ENCODE measurements around the gene DUS2. TPM values are rescaled to one million over a fixed set of nuclear protein-coding genes. Genes with fewer than 3 reads are reported as not detected.

Gene DUS2
- polyA plus RNA-seq, 1 donor (not counting 4 experiments of a cell fraction or from before 2014, with no cell fraction given) = 22.9 TPM

DNA sequence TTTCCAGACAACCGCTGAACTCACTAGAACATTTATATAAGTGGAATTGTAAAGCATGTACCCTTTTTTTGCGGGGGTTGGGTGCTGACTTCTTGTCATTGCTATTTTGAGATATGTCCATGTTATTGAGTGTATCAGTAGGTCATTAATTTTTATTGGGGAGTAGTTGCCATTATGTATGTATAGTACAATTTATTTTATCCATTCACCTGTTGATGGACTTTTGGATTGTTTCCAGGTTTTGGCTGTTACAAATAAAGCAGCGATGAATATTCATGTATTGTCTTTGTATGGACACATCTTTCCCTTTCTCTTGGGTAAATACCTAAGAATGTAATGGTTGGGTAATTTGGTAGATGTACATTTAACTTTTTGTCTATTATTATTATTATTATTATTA, 74.8 kb downstream of the DUS2 start:
- Histone ChIP-seq H3K4me1 (ENCODE audit: control insufficient read depth, extremely low read depth, insufficient read depth, low read length) (peaks cover 12% of the 10 kb centered on the region), H3K9ac (ENCODE audit: control insufficient read depth, extremely low read depth, insufficient read depth, low read length) (no peak overlapping the region), H2AFZ (ENCODE audit: control insufficient read depth, low read length) (no peak overlapping the region), H3K9me3 (ENCODE audit: control insufficient read depth, low read depth, low read length) (no peaks in the 10 kb centered on the region), H3K9me1 (ENCODE audit: control insufficient read depth, extremely low read depth, insufficient read depth, low read length) (peaks cover 4% of the 10 kb centered on the region), H3K27me3 (ENCODE audit: control insufficient read depth, extremely low read depth, insufficient read depth, low read length) (no peaks in the 10 kb centered on the region), H4K20me1 (ENCODE audit: control insufficient read depth, extremely low read depth, insufficient read depth, low read length) (no peaks in the 10 kb centered on the region), H3K27ac (ENCODE audit: control insufficient read depth, insufficient read depth, low read length) (no peak overlapping the region), H3K36me3 (ENCODE audit: control insufficient read depth in 2 of 2, extremely low read depth in 1 of 2, insufficient read depth in 2 of 2, low read length in 2 of 2) (no peaks in the 10 kb centered on the region), H3K4me3 (ENCODE audit: control insufficient read depth in 2 of 3, extremely low read depth in 1 of 3, insufficient read depth in 2 of 3, low read depth in 1 of 3, low read length in 3 of 3) (no peak overlapping the region), H3K4me2 (ENCODE audit: control insufficient read depth, extremely low read depth, insufficient read depth, low read depth, low read length) (no peak overlapping the region), H3K79me2 (ENCODE audit: control insufficient read depth, insufficient read depth, low read length) (peaks cover 78% of the 10 kb centered on the region)
- dilution Hi-C loops (cut with MboI; ENCODE audit: extremely low pct_ligation_motif_present, low sequenced_read_pairs) = no loop called here
- FAIRE-seq = no peak
- TF ChIP-seq EZH2 (IDR thresholded peaks at IDR 0.05; ENCODE audit: low read length) = no peak
- TF ChIP-seq, protein P1, sequence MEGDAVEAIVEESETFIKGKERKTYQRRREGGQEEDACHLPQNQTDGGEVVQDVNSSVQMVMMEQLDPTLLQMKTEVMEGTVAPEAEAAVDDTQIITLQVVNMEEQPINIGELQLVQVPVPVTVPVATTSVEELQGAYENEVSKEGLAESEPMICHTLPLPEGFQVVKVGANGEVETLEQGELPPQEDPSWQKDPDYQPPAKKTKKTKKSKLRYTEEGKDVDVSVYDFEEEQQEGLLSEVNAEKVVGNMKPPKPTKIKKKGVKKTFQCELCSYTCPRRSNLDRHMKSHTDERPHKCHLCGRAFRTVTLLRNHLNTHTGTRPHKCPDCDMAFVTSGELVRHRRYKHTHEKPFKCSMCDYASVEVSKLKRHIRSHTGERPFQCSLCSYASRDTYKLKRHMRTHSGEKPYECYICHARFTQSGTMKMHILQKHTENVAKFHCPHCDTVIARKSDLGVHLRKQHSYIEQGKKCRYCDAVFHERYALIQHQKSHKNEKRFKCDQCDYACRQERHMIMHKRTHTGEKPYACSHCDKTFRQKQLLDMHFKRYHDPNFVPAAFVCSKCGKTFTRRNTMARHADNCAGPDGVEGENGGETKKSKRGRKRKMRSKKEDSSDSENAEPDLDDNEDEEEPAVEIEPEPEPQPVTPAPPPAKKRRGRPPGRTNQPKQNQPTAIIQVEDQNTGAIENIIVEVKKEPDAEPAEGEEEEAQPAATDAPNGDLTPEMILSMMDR (optimal IDR thresholded peaks at IDR 0.05 in 1 of 3, IDR thresholded peaks at IDR 0.05 in 1 of 3, conservative IDR thresholded peaks at IDR 0.05 in 1 of 3; ENCODE audit: extremely low read depth in 1 of 3, insufficient read depth in 2 of 3, low read length in 3 of 3) = no peak
- DNase-seq (ENCODE audit: low read depth, low spot score) = no peak

DNA sequence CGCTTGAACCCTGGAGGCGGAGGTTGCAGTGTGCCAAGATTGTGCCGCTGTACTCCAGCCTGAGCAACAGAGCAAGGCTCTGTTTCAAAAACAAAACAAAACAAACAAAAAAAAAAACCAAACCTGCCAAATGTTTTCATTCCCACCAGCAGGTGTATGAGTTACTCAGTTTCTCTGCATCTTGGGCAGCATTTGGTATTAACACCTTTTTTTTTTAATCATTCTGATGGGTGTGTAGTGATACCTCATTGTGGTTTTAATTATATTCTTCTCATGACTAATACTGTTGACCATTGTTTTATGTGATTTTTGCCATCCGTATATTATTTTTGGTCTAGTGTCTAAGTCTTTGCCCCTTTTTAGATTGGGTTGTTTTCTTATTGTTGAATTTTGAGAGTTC, 77.4 kb downstream of the DUS2 start:
- FAIRE-seq (no peak), DNase-seq (ENCODE audit: low read depth, low spot score) (no peak)
- dilution Hi-C loops (cut with MboI; ENCODE audit: extremely low pct_ligation_motif_present, low sequenced_read_pairs) = no loop called here

More for the DNA sequence above, 77.4 kb downstream of the DUS2 start:
- no peak for TF ChIP-seq EZH2 (IDR thresholded peaks at IDR 0.05; ENCODE audit: low read length)
- TF ChIP-seq, protein P1 (optimal IDR thresholded peaks at IDR 0.05 in 1 of 3, IDR thresholded peaks at IDR 0.05 in 1 of 3, conservative IDR thresholded peaks at IDR 0.05 in 1 of 3; ENCODE audit: extremely low read depth in 1 of 3, insufficient read depth in 2 of 3, low read length in 3 of 3) = no peak
- Histone ChIP-seq H3K4me3 (ENCODE audit: control insufficient read depth in 2 of 3, extremely low read depth in 1 of 3, insufficient read depth in 2 of 3, low read depth in 1 of 3, low read length in 3 of 3) (no peak overlapping the region), H2AFZ (ENCODE audit: control insufficient read depth, low read length) (no peak overlapping the region), H3K4me1 (ENCODE audit: control insufficient read depth, extremely low read depth, insufficient read depth, low read length) (no peaks in the 10 kb centered on the region), H3K9me1 (ENCODE audit: control insufficient read depth, extremely low read depth, insufficient read depth, low read length) (no peaks in the 10 kb centered on the region), H3K27me3 (ENCODE audit: control insufficient read depth, extremely low read depth, insufficient read depth, low read length) (no peaks in the 10 kb centered on the region), H3K27ac (ENCODE audit: control insufficient read depth, insufficient read depth, low read length) (no peak overlapping the region), H3K36me3 (ENCODE audit: control insufficient read depth in 2 of 2, extremely low read depth in 1 of 2, insufficient read depth in 2 of 2, low read length in 2 of 2) (no peaks in the 10 kb centered on the region), H3K79me2 (ENCODE audit: control insufficient read depth, insufficient read depth, low read length) (peaks cover 69% of the 10 kb centered on the region), H3K9ac (ENCODE audit: control insufficient read depth, extremely low read depth, insufficient read depth, low read length) (no peak overlapping the region), H4K20me1 (ENCODE audit: control insufficient read depth, extremely low read depth, insufficient read depth, low read length) (no peaks in the 10 kb centered on the region), H3K9me3 (ENCODE audit: control insufficient read depth, low read depth, low read length) (no peaks in the 10 kb centered on the region), H3K4me2 (ENCODE audit: control insufficient read depth, extremely low read depth, insufficient read depth, low read depth, low read length) (no peak overlapping the region)
